ENCODE measurements around the gene PPP1R13B. TPM values are rescaled to one million over a fixed set of nuclear protein-coding genes. Genes with fewer than 3 reads are reported as not detected.
A peak's percentile ranks its signal among the peaks of the same experiment; 100 is the strongest.

The PPP1R13B gene
- total RNA-seq, 1 experiment from 2014 or later = 26.5 TPM

DNA sequence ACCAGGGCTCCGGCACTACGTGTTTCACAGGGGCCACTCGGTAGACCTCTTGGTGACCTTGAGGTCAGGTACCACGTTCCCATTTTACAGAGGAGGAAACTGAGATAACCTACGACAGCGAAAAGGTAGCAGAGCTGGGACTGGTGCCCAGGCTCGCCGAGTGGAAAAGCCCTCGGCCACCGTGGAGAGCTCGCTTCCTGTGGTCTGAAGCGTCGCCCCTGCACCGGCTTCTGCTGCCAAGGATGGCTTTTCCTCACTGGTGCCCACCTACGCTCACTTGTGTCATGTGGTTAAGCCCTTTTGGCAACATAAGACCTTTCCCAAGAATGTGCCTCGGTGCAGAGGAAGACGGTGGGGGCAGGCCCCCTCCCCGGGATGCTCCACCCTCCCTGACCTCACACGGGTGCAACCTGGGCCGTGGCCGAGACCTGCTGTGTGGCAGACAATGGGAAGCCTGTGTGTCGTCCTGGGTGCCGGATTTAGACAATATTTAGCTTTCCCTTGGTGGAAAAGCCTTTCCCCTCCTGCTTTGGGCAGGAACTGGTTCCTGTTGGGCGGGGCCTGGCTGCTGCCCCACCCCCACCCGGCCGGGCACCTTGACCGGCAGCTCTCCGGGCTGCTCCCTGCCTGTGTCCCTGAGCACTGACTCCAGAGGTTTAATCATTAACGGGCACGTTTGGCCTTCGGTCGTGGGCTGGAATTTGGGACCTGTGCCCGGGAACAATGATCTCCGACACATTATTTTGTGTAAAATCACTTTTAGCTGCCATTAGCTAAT, 32.4 kb upstream of the PPP1R13B start:
- ChIA-PET POLR2A (ENCODE audit: unreplicated experiment) (interaction anchor here (0.5 to 0.8 kb wide), 4 partner anchors 24 to 493 kb away, joined by 4 to 14 read pairs (median 6); no protein-coding TSS in a partner anchor), CTCF (interaction anchor here (1.0 kb wide), 1 partner anchor 24 kb away, joined by 3 read pairs; no protein-coding TSS in a partner anchor)
- Histone ChIP-seq H3K4me1 (replicated peaks; ENCODE audit: insufficient read depth) (no peaks in the 10 kb centered on the region; the same call in 1 of the 2 replicates), H3K4me3 (no peak overlapping the region), H3K4me2 (no peak overlapping the region; the same call in 1 of the 2 replicates), H3K36me3 (ENCODE audit: low read depth) (no peaks in the 10 kb centered on the region), H3K9me3 (ENCODE audit: insufficient read depth, low read depth) (no peaks in the 10 kb centered on the region), H3K79me2 (ENCODE audit: low read depth) (no peaks in the 10 kb centered on the region), H2AFZ (no peak overlapping the region), H3F3A (ENCODE audit: insufficient read depth, low read depth) (no peaks in the 10 kb centered on the region), H3K9me2 (ENCODE audit: insufficient read depth) (no peaks in the 10 kb centered on the region), H3K27ac (no peak overlapping the region), H4K20me1 (ENCODE audit: insufficient read depth) (no peaks in the 10 kb centered on the region), H3K27me3 (ENCODE audit: insufficient read depth, low read depth) (no peaks in the 10 kb centered on the region)
- no TSS peak for BruUV-seq (replicated peaks)
- intact Hi-C loops (cut with micrococcal nuclease; ENCODE audit: unreplicated experiment) = no loop called here
- TF ChIP-seq EZH2 (IDR thresholded peaks at IDR 0.05; ENCODE audit: low read depth) = no peak
- no peak for TF ChIP-seq CTCF (conservative IDR thresholded peaks at IDR 0.05)
- DNase-seq = peak in 1 of 2 experiments; percentile 55

DNA sequence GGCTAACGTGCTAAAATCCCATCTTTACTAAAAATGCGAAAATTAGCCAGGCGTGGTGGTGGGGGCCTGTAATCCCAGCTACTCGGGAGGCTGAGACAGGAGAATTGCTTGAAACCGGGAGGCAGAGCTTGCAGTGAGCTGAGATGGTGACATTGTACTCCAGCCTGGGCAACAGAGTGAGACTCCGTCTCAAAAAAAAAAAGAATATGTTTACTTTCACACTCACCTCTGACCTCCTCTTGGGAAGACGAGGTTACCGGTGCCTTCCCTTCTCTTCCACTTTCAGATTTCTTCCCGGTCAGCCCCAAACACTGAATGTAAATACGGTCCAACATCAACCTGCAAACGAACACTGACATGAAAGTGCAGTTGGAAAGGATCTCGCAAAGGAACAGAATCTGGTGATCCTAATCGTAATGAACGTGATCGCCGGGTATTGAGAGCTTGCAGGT, 31.8 kb upstream of the PPP1R13B start:
- Histone ChIP-seq H3K36me3 (ENCODE audit: low read depth) (no peaks in the 10 kb centered on the region), H3K9me2 (ENCODE audit: insufficient read depth) (no peaks in the 10 kb centered on the region), H2AFZ (no peak overlapping the region), H3K27me3 (ENCODE audit: insufficient read depth, low read depth) (no peaks in the 10 kb centered on the region), H3K27ac (no peak overlapping the region), H4K20me1 (ENCODE audit: insufficient read depth) (no peaks in the 10 kb centered on the region), H3K79me2 (ENCODE audit: low read depth) (no peaks in the 10 kb centered on the region), H3F3A (ENCODE audit: insufficient read depth, low read depth) (no peaks in the 10 kb centered on the region), H3K4me1 (replicated peaks; ENCODE audit: insufficient read depth) (no peaks in the 10 kb centered on the region; the same call in 1 of the 2 replicates), H3K9me3 (ENCODE audit: insufficient read depth, low read depth) (no peaks in the 10 kb centered on the region), H3K4me2 (no peak overlapping the region), H3K4me3 (no peak overlapping the region)
- ChIA-PET POLR2A (ENCODE audit: unreplicated experiment) (interaction anchor here (0.6 to 0.7 kb wide), 2 partner anchors 24 to 43 kb away, joined by 6 to 14 read pairs; no protein-coding TSS in a partner anchor), CTCF (interaction anchor here (0.6 kb wide), 1 partner anchor 22 kb away, joined by 4 read pairs; no protein-coding TSS in a partner anchor)
- intact Hi-C loops (cut with micrococcal nuclease; ENCODE audit: unreplicated experiment) = no loop called here
- no peak for DNase-seq
- no TSS peak for BruUV-seq (replicated peaks)
- TF ChIP-seq CTCF (conservative IDR thresholded peaks at IDR 0.05) (no peak), EZH2 (IDR thresholded peaks at IDR 0.05; ENCODE audit: low read depth) (no peak)

DNA sequence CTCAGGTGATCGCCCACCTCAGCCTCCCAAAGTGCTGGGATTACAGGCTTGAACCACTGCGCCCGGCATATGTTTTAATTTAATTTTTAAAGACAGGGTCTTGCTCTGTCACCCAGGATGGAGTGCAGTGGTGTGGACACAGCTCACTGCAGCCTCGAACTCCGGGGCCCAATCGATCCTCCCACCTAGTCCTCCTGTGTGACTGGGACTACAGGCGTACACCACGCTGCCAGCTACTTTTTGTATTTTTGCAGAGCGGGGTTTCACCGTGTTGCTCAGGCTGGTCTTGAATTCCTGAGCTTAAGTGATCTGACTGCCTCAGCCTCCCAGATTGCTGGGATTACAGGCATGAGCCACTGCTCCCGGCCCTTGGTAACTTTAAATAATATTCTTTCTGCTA, 30.8 kb upstream of the PPP1R13B start:
- H4K20me1 ChIP-seq (ENCODE audit: insufficient read depth) = no peaks in the 10 kb centered on the region
- CTCF ChIA-PET = no interaction called here
- no TSS peak for BruUV-seq (replicated peaks)
- H3K4me3 ChIP-seq = no peak overlapping the region
- H3K4me1 ChIP-seq (replicated peaks; ENCODE audit: insufficient read depth) = no peaks in the 10 kb centered on the region; the same call in 1 of the 2 replicates
- no peak overlapping the region for H2AFZ ChIP-seq
- POLR2A ChIA-PET (ENCODE audit: unreplicated experiment) = interaction anchor here (0.6 kb wide), 1 partner anchor 434 kb away, joined by 7 read pairs; no protein-coding TSS in a partner anchor
- H3K9me3 ChIP-seq (ENCODE audit: insufficient read depth, low read depth) = no peaks in the 10 kb centered on the region
- H3K36me3 ChIP-seq (ENCODE audit: low read depth) = no peaks in the 10 kb centered on the region
- TF ChIP-seq CTCF (conservative IDR thresholded peaks at IDR 0.05) = no peak
- no peak for TF ChIP-seq EZH2 (IDR thresholded peaks at IDR 0.05; ENCODE audit: low read depth)
- no peaks in the 10 kb centered on the region for H3K9me2 ChIP-seq (ENCODE audit: insufficient read depth)
- H3K4me2 ChIP-seq = no peak overlapping the region
- DNase-seq = no peak
- H3K27ac ChIP-seq = no peak overlapping the region
- no peaks in the 10 kb centered on the region for H3K27me3 ChIP-seq (ENCODE audit: insufficient read depth, low read depth)
- H3F3A ChIP-seq (ENCODE audit: insufficient read depth, low read depth) = no peaks in the 10 kb centered on the region
- no peaks in the 10 kb centered on the region for H3K79me2 ChIP-seq (ENCODE audit: low read depth)
- intact Hi-C loops (cut with micrococcal nuclease; ENCODE audit: unreplicated experiment) = no loop called here

Data from PC-9 (cell line).